Vagina (tissue), 2 donors: ENCODE results near the gene PRIMPOL. TPM values are rescaled to one million over a fixed set of nuclear protein-coding genes. Genes with fewer than 3 reads are reported as not detected.
"Not testable (repeated sequence)": the region's sequence is repeated elsewhere in the genome, so short reads cannot be mapped to it uniquely, and the experiment has no call there.

Source experiments
- DNase-seq, 2 donors: peaks; one replicate each; pipeline ENCODE4 v3.0.0-alpha.2; 2017; ENCODE audit errors: extremely low spot score in 2 of 2
- H3K27ac ChIP-seq: fragments of 200-600 bp; sonication (generic); one replicate; pipeline ENCODE4 v1.5.1; 2019
- H3K27me3 ChIP-seq: fragments of 200-600 bp; sonication (generic); one replicate; pipeline ENCODE4 v1.5.1; 2019
- H3K36me3 ChIP-seq, 2 donors: fragments of 200-600 bp; sonication (generic); one replicate each; pipeline ENCODE4 v1.5.1; 2017 to 2019
- H3K4me1 ChIP-seq: fragments of 200-600 bp; sonication (generic); one replicate; pipeline ENCODE4 v1.5.1; 2019
- H3K4me3 ChIP-seq, 2 donors: fragments of 200-600 bp; sonication (generic); 1 replicate in 1 of 2; 2 replicates in 1 of 2; pipeline ENCODE4 v1.5.1; 2016 to 2019
- H3K9me3 ChIP-seq: fragments of 200-600 bp; sonication (generic); one replicate; pipeline ENCODE4 v1.5.1; 2019
- POLR2A ChIP-seq, 2 donors: fragments of 450-650 bp; IDR thresholded peaks; one replicate each; pipeline ENCODE4 v1.6.1; 2017; ENCODE audit warnings: antibody characterized with exemption in 2 of 2, mild to moderate bottlenecking in 2 of 2, moderate library complexity in 2 of 2
- POLR2AphosphoS5 ChIP-seq, 2 donors: sonication (generic); formaldehyde crosslinking; IDR thresholded peaks; one replicate each; pipeline ENCODE4 v1.9.0; 2017; ENCODE audit warnings: antibody characterized with exemption in 2 of 2, mild to moderate bottlenecking in 2 of 2, low read depth in 1 of 2; ENCODE audit not compliant: insufficient read depth in 1 of 2
- intact Hi-C: fragments of 100-400 bp; cut with DNase I; formaldehyde crosslinking; loops from one replicate; pipeline ENCODE4 v1.15.1; 2023
- total RNA-seq: library from RNA; depleted of rRNA; stranded (reverse); fragments of >200 nt; gene quantifications from one replicate; pipeline ENCODE4 v1.2.3, GENCODE V29; 2016
- TF ChIP-seq, protein P1 (sequence below), 3 experiments: fragments of 450-650 bp in 2 of 3; fragments of 200-600 bp in 1 of 3; sonication (generic) in 1 of 3; IDR thresholded peaks; one replicate each; pipeline ENCODE4 v1.5.1; 2017 to 2019; ENCODE audit warnings: antibody characterized with exemption in 3 of 3, mild to moderate bottlenecking in 2 of 3, moderate library complexity in 2 of 3

Gene PRIMPOL
- total RNA-seq, 1 donor from 2014 or later = 14.0 TPM

DNA sequence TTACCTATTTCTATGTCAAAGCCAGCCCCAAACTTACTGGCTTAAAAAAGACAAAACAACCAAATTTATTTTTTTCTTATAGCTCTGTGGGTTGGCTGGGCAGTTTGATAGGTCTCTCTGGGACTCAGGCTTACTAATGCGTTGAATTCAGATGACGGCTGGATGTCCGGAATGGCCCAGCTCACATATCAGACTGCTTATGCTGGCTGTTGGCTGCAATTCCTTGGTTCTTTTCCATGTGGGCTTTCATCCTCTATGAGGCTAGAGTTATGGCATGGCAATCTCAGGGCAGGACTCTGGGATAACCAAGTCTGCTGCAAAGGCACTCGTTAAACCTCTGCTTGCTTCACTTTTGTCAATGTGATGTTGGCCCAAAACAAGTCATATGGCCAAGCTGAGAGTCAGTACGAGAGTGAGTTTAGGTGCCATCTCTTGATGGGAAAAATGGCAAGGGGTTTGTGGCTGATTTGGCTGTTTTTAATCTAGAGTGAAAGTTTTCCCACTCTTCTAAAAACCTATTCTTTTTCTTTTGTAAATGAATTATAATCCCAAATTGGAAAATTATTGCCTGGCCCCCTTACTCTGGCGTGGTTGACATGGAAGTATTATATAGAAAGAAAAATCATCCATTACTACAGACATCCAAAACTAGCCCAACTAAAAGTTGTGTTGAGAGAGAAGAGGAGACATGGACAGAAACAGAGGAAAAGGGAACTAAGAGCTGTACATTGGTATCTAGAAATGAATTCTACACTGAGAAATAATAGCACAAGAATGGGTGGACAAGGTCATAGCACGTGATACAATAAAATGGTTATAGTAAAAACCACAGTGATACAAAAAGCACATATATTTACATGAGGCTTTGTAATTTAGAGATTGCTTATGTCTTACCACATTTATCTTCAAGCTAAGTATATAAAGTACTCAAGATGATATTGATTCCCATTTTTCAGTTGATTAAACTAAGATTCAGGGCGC lies 6.6 kb downstream of the PRIMPOL start:
- no peaks in the 10 kb centered on the region for H3K36me3 ChIP-seq
- H3K9me3 ChIP-seq = no peaks in the 10 kb centered on the region
- no peaks in the 10 kb centered on the region for H3K27me3 ChIP-seq
- no peak overlapping the region for H3K27ac ChIP-seq
- no peak overlapping the region for H3K4me3 ChIP-seq
- intact Hi-C loops = no loop called here
- no peak for DNase-seq
- no peak for TF ChIP-seq POLR2A (IDR thresholded peaks at IDR 0.05)
- no peak for TF ChIP-seq POLR2AphosphoS5 (IDR thresholded peaks at IDR 0.05; ENCODE audit: insufficient read depth in 1 of 2, low read depth in 1 of 2)
- TF ChIP-seq, protein P1, sequence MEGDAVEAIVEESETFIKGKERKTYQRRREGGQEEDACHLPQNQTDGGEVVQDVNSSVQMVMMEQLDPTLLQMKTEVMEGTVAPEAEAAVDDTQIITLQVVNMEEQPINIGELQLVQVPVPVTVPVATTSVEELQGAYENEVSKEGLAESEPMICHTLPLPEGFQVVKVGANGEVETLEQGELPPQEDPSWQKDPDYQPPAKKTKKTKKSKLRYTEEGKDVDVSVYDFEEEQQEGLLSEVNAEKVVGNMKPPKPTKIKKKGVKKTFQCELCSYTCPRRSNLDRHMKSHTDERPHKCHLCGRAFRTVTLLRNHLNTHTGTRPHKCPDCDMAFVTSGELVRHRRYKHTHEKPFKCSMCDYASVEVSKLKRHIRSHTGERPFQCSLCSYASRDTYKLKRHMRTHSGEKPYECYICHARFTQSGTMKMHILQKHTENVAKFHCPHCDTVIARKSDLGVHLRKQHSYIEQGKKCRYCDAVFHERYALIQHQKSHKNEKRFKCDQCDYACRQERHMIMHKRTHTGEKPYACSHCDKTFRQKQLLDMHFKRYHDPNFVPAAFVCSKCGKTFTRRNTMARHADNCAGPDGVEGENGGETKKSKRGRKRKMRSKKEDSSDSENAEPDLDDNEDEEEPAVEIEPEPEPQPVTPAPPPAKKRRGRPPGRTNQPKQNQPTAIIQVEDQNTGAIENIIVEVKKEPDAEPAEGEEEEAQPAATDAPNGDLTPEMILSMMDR (IDR thresholded peaks at IDR 0.05) = no peak
- peaks cover 4% of the 10 kb centered on the region for H3K4me1 ChIP-seq

DNA sequence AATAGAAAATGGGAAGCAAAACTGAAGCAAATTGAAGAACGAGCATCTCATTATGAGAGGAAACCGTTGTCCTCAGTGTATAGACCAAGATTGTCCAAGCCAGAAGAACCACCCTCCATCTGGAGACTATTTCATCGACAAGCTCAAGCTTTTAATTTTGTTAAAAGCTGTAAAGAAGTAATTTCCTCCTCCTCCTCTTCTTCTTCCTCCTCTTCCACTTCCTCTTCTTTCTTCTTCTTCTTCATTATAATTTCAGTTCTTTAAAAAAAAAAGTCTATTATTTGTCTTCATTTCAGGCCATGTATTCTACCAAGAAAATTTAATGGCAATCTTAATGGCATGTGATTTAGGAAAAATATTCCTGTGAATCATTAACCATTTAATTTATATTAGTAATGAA lies 7.6 kb downstream of the PRIMPOL start:
- Histone ChIP-seq H3K4me1 (peaks cover 4% of the 10 kb centered on the region), H3K4me3 (no peak overlapping the region), H3K27ac (no peak overlapping the region), H3K27me3 (no peaks in the 10 kb centered on the region), H3K9me3 (no peaks in the 10 kb centered on the region), H3K36me3 (peaks cover 0 to 5% of the 10 kb centered on the region in 2 donors)
- intact Hi-C loops = no loop called here
- TF ChIP-seq, protein P1 (IDR thresholded peaks at IDR 0.05) = no peak
- no peak for TF ChIP-seq POLR2AphosphoS5 (IDR thresholded peaks at IDR 0.05; ENCODE audit: insufficient read depth in 1 of 2, low read depth in 1 of 2)
- no peak for TF ChIP-seq POLR2A (IDR thresholded peaks at IDR 0.05)
- no peak for DNase-seq

DNA sequence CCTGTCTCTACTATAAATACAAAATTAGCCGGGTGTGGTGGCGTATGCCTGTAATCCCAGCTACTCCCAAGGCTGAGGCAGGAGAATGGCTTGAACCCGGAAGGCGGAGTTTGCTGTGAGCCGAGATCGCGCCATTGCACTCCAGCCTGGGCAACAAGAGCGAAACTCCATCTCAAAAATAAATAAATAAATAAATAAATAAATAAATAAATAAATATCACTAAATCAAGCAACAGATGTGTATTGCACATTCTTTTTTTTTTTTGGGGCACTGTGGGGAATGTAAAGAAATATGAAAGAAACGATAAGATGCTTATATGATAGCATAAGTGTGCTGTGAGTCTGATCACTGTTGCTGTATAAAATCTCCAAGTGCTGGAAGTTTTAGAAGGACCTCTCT lies 8.3 kb downstream of the PRIMPOL start:
- H3K4me3 ChIP-seq, intact Hi-C loops, H3K36me3 ChIP-seq: not testable (repeated sequence)

DNA sequence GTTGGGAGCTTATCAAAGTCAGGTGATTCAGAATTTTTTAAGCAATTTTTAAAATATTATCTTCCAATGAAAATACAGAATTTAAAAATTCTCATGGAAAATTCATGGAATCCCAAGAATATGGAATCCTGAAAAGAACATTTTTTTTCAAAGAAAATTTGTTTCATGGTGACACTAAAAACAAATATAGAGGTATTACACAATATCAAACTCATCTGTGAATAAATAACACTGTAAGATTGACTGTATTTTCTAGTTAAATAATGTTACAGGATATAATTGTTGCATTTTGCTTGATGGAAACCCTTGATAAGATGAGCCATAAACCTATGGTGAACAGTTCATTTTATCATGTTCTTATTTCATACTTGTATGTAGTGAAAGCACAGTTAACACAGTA lies 11.4 kb downstream of the PRIMPOL start:
- TF ChIP-seq, protein P1 (IDR thresholded peaks at IDR 0.05) = no peak
- TF ChIP-seq POLR2AphosphoS5 (IDR thresholded peaks at IDR 0.05; ENCODE audit: insufficient read depth in 1 of 2, low read depth in 1 of 2) (no peak), POLR2A (IDR thresholded peaks at IDR 0.05) (no peak)
- DNase-seq = no peak
- Histone ChIP-seq H3K9me3 (no peaks in the 10 kb centered on the region), H3K36me3 (peaks cover 0 to 8% of the 10 kb centered on the region in 2 donors), H3K4me3 (no peak overlapping the region), H3K27ac (no peak overlapping the region), H3K4me1 (no peaks in the 10 kb centered on the region), H3K27me3 (no peaks in the 10 kb centered on the region)
- intact Hi-C loops = no loop called here

More for the DNA sequence above, 8.3 kb downstream of the PRIMPOL start:
- H3K27me3 ChIP-seq, H3K9me3 ChIP-seq, H3K4me1 ChIP-seq, DNase-seq, H3K27ac ChIP-seq: not testable (repeated sequence)

DNA sequence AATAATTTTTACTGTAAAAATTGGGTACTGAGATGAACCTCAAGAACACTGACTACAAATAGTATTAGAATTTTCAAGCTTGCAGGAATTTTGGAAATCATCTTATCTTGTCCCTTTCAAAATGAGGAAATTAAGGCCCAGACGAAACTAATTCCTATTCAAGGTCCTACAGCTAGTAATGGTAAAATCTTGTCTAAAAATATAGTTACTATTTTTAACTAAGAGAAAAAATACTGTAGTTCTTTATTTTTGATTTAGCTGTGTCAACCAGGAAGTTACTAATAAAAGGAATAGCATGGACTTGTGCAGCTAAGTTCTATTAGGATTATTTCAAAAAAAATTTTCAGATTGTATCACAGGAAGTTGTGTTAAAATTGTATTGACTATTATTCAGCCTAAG lies 12.7 kb downstream of the PRIMPOL start:
- no peak for DNase-seq

More for the DNA sequence above, 12.7 kb downstream of the PRIMPOL start:
- no peak for TF ChIP-seq POLR2A (IDR thresholded peaks at IDR 0.05)
- no peak for TF ChIP-seq POLR2AphosphoS5 (IDR thresholded peaks at IDR 0.05; ENCODE audit: insufficient read depth in 1 of 2, low read depth in 1 of 2)
- TF ChIP-seq, protein P1 (IDR thresholded peaks at IDR 0.05) = no peak
- Histone ChIP-seq H3K4me1 (no peaks in the 10 kb centered on the region), H3K36me3 (peaks cover 0 to 19% of the 10 kb centered on the region in 2 donors), H3K27me3 (no peaks in the 10 kb centered on the region), H3K9me3 (no peaks in the 10 kb centered on the region), H3K27ac (no peak overlapping the region), H3K4me3 (no peak overlapping the region)
- intact Hi-C loops = no loop called here
